Lower lobe of right lung (tissue), 2 donors: ENCODE results near the gene STAB1. TPM values are rescaled to one million over a fixed set of nuclear protein-coding genes. Genes with fewer than 3 reads are reported as not detected.

Experiments
- ATAC-seq, 2 donors: fragments of 200-7000 bp; cut with Tn5 transposase; one replicate each; pipeline ENCODE4 v1.9.1; 2020 to 2022; ENCODE audit warnings: mild to moderate bottlenecking in 2 of 2, moderate library complexity in 2 of 2
- DNase-seq: peaks from one replicate; pipeline ENCODE4 v3.0.0-alpha.2; 2020
- H3K27ac ChIP-seq: fragments of 200-600 bp; one replicate; pipeline ENCODE4 v1.8.0; 2022
- H3K27me3 ChIP-seq: fragments of 200-600 bp; one replicate; pipeline ENCODE4 v1.8.0; 2022; ENCODE audit warnings: low read depth
- H3K36me3 ChIP-seq: fragments of 200-600 bp; one replicate; pipeline ENCODE4 v1.8.0; 2022; ENCODE audit warnings: mild to moderate bottlenecking
- H3K4me1 ChIP-seq: fragments of 200-600 bp; one replicate; pipeline ENCODE4 v1.8.0; 2022
- H3K4me3 ChIP-seq: fragments of 200-600 bp; one replicate; pipeline ENCODE4 v1.8.0; 2022; ENCODE audit warnings: mild to moderate bottlenecking
- H3K9me3 ChIP-seq: fragments of 200-600 bp; one replicate; pipeline ENCODE4 v1.8.0; 2022
- intact Hi-C: fragments of 100-400 bp; cut with DNase I; formaldehyde crosslinking; loops from one replicate; pipeline ENCODE4 v1.11.0; 2022
- total RNA-seq: library from RNA; stranded (reverse); fragmentation: NEBNext Ultra II Directional; extraction: Animal tissue kit (Norgen Biotek cat#: 25700); gene quantifications from one replicate; pipeline ENCODE4 v1.2.1, GENCODE V29; 2021
- TF ChIP-seq, protein P1 (sequence below): fragments of 200-600 bp; IDR thresholded peaks from one replicate; pipeline ENCODE4 v1.8.0; 2022; ENCODE audit warnings: antibody characterized with exemption, mild to moderate bottlenecking
- donor health status: DM: no; HTN: yes; CAD: no; lungs with severe emphysema.

STAB1 gene
- total RNA-seq, 1 donor from 2014 or later = 133 TPM

GRCh38 chr3:52572221-52572620 lies 77.1 kb downstream of the STAB1 start:
- no peak for ATAC-seq
- intact Hi-C loops = no loop called here

More at GRCh38 chr3:52572221-52572620, 77.1 kb downstream of the STAB1 start:
- Histone ChIP-seq H3K9me3 (no peaks in the 10 kb centered on the region), H3K27ac (no peak overlapping the region), H3K4me3 (no peak overlapping the region), H3K36me3 (peaks cover 77% of the 10 kb centered on the region), H3K4me1 (no peaks in the 10 kb centered on the region), H3K27me3 (no peaks in the 10 kb centered on the region)
- TF ChIP-seq, protein P1, sequence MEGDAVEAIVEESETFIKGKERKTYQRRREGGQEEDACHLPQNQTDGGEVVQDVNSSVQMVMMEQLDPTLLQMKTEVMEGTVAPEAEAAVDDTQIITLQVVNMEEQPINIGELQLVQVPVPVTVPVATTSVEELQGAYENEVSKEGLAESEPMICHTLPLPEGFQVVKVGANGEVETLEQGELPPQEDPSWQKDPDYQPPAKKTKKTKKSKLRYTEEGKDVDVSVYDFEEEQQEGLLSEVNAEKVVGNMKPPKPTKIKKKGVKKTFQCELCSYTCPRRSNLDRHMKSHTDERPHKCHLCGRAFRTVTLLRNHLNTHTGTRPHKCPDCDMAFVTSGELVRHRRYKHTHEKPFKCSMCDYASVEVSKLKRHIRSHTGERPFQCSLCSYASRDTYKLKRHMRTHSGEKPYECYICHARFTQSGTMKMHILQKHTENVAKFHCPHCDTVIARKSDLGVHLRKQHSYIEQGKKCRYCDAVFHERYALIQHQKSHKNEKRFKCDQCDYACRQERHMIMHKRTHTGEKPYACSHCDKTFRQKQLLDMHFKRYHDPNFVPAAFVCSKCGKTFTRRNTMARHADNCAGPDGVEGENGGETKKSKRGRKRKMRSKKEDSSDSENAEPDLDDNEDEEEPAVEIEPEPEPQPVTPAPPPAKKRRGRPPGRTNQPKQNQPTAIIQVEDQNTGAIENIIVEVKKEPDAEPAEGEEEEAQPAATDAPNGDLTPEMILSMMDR = no peak
- DNase-seq = no peak

Other genes with a start within 250 kb of the STAB1 start
- gene PPM1M, start 249.6 kb upstream of the STAB1 start, total RNA-seq = 53.4 TPM
- 60.2 TPM for gene WDR82, start 216.7 kb upstream of the STAB1 start, total RNA-seq
- gene GLYCTK, start 207.5 kb upstream of the STAB1 start, total RNA-seq = 9.5 TPM
- gene DNAH1, start 179.0 kb upstream of the STAB1 start, total RNA-seq = 16.4 TPM
- 61.9 TPM for gene BAP1, start 85.3 kb upstream of the STAB1 start, total RNA-seq
- gene PHF7, start 84.7 kb upstream of the STAB1 start, total RNA-seq = 7.7 TPM
- gene SEMA3G, start 50.2 kb upstream of the STAB1 start, total RNA-seq = 23.6 TPM
- 44.0 TPM for gene TNNC1, start 41.3 kb upstream of the STAB1 start, total RNA-seq
- gene NISCH, start 39.7 kb upstream of the STAB1 start, total RNA-seq = 90.2 TPM
- gene NT5DC2, start 38.5 kb downstream of the STAB1 start, total RNA-seq = 28.5 TPM
- gene UQCC5, start 41.3 kb downstream of the STAB1 start, total RNA-seq = 16.3 TPM
- 88.3 TPM for gene PBRM1, start 190.6 kb downstream of the STAB1 start, total RNA-seq
- 35.2 TPM for gene GNL3, start 190.7 kb downstream of the STAB1 start, total RNA-seq
- 37.1 TPM for gene GLT8D1, start 210.5 kb downstream of the STAB1 start, total RNA-seq
- 74.6 TPM for gene SPCS1, start 210.8 kb downstream of the STAB1 start, total RNA-seq